Glomerular visceral epithelial cell (primary cell): Measurements from ENCODE around the gene TENT5A.
A peak's percentile ranks its signal among the peaks of the same experiment; 100 is the strongest.
"Not testable (repeated sequence)": the region's sequence is repeated elsewhere in the genome, so short reads cannot be mapped to it uniquely, and the experiment has no call there.

Experiments
- DNase-seq: peaks from one replicate; pipeline ENCODE4 v3.0.0-alpha.2; 2016; ENCODE audit errors: extremely low spot score

Gene TENT5A

GRCh38 chr6:81752084-81752920, at the start of gene TENT5A:
TSS of gene TENT5A (minus strand) at chr6:81752681. CDS start at chr6:81752141, 540 bp downstream.
- DNase-seq: peak; percentile 93

DNA sequence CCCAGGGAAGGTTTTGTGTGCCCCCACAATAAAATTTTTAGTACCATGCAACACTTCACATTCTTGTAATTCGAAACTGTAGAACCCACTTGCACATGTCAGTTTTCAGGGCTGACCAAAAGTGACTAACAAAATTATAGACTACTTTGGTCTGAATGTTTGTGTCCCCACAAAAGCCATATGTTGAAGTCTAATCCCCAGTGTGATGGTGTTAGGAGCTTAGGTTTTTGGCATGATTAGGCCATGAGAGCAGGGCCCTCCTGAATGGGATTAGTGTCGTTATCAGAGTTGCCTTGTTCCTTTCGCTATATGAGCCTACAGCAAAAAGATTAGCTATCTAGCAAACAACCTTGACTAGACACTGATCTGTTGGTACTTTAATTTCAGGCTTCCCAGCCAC, 49.0 kb upstream of the TENT5A start:
- no peak for DNase-seq

DNA sequence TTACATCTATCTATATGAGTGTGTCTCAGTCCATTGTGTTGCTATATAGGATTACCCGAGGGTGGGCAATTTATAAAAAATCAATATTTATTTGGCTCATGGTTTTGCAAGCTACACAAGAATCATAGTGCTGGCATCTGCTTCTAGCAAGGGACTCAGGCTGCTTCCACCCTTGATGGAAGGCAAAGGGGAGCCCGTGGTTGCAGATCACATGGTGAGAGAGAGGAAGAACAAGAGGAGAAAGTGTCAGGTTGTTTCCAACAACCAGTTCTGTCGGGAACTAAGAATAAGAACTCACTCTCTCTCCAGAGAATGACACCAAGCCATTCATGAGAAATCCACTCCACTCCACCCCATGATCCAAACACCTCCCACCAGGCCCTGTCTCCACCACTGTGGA, 48.2 kb upstream of the TENT5A start:
- DNase-seq: no peak

GRCh38 chr6:81799323-81799722, 46.8 kb upstream of the TENT5A start:
- no peak for DNase-seq

DNA sequence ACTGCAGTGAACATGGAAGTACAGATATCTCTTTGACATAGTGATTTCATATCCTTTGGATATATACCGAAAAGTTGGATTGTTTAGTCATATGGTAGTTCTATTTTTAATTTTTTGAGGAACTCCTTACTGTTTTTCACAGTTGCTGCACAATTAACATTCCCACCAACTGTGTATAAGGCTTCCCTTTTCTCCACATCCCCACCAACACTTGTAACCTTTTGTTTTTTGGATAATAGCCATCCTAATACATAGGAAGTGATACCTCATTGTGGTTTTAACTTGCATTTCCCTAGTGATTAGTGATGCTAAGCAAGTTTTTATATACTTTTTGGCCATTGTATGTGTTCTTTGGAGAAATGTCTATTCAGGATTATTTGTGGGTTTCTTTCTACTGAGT, 45.1 kb upstream of the TENT5A start:
- DNase-seq: no peak

- no peak for DNase-seq
Observed at GRCh38 chr6:81795890-81796289, 43.4 kb upstream of the TENT5A start.

- DNase-seq: peak; percentile 17
Observed at GRCh38 chr6:81793821-81794475, 41.5 kb upstream of the TENT5A start.

GRCh38 chr6:81792826-81793225, 40.3 kb upstream of the TENT5A start:
- DNase-seq: peak; percentile 53

- no peak for DNase-seq
Observed at GRCh38 chr6:81791756-81792155, 39.3 kb upstream of the TENT5A start.

DNA sequence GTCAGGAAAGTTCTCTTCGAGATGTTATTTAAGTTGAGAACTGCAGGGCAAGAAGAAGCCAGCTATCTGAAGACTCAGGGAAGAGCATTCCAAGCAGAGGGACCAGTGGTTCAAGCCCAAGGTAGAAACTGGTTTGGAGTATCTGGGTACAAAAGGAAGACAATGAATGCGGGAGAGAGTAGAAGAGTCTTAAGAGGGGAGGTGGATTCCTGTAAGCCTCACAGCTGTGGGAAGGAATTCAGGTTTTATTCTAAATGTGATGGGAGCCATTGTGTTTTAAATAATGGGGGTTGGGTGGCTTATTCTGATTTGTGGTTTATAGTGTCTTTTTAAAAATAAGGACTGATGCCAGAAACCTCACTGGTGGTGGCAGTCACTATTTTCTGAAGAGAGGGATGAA, 37.6 kb upstream of the TENT5A start:
- no peak for DNase-seq

- DNase-seq: no peak
Observed at GRCh38 chr6:81789291-81789690, 36.8 kb upstream of the TENT5A start.

DNA sequence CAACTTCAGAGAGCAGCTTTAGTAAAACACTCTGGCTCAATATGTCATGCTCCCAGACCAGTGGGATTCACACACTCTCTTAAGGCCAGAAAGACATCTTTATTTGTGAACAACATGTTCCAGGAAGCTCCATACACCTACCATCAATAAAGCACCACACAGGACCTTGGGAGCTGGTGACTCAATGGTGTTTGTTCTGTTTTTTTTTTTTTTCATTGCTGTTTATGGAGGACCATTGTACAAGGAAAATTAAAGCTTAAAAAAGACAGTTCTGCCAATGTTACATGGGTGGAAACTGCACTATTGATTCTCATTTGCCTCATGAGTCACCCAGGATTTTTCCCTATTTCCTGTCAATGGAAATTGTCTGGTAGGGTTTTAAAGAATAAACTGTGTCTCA, 36.3 kb upstream of the TENT5A start:
- no peak for DNase-seq

GRCh38 chr6:81787313-81788068, 35.0 kb upstream of the TENT5A start:
- no peak for DNase-seq

DNA sequence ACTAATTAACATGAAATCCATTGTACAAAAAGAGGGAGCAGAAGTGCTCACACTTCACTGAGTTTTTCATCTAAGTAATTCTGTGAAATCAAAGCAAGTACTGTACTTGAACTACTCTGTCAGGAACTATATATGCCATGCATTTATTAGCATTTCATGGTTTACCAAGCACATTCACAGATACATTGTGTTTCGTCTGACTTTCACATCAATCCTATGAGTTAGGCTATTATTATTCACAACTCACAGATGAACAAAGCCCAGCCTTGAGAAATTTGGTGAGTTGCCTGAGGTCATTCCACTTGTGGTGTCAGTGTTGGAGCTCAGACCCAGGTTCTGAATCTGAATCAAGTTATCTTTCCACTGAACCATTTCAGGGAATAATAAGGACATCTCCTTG, 33.7 kb upstream of the TENT5A start:
- no peak for DNase-seq

- no peak for DNase-seq
Observed at GRCh38 chr6:81785377-81785776, 32.9 kb upstream of the TENT5A start.

DNA sequence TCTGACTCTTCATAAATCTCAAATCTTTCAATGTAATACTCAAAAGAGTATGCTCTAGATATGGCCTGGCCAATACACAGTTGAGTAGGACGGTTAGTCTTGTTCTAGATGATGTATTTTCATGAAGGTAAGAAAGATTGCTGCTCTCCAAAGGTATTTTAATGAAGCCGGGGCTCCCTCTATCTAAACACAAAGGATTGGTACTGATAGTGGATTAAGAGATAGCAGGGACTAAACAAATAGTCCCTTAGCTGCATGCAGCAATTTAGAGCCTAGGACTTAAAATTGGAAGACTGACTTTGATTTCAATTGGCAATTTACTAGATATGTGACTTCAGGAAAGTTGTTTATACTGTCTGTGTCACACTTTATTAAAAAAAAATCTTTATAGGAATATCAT, 31.4 kb upstream of the TENT5A start:
- DNase-seq: no peak

- no peak for DNase-seq
Observed at GRCh38 chr6:81781624-81782023, 29.1 kb upstream of the TENT5A start.

- DNase-seq: no peak
Observed at GRCh38 chr6:81777586-81778268, 25.2 kb upstream of the TENT5A start.

- DNase-seq: not testable (repeated sequence)
Observed at GRCh38 chr6:81776219-81776618, 23.7 kb upstream of the TENT5A start.

DNA sequence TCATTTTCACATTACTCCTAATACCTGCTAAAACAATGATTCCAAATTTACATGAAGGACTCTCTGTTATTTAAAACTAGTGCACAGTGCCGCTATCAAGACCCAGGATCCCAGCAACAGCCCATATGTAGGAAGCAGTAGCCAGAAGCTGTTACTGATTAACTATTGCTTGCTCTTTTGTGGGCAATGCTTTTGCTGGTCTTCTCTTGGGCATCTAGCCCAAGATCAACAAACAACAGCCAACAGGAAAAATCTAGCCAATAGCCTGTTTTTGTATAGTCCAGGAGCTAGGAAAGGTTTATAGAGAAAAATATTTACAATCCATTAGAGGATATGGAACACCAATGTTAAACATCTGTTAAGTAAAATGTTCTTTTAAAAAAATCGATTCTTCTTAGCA, 22.1 kb upstream of the TENT5A start:
- peak; percentile 40 for DNase-seq

GRCh38 chr6:81773887-81774286, 21.4 kb upstream of the TENT5A start:
- DNase-seq: no peak

- DNase-seq: peak; percentile 57
Observed at GRCh38 chr6:81772741-81773140, 20.3 kb upstream of the TENT5A start.
